ENCODE results near the gene WNT4.

- TF ChIP-seq POLR2A (IDR thresholded peaks at IDR 0.05) (no peak), CTCF (IDR thresholded peaks at IDR 0.05) (no peak), EP300 (IDR thresholded peaks at IDR 0.05) (no peak)
These were observed 33.4 kb upstream of the WNT4 start for GRCh38 chr1:22176258-22176657.

Measured in upper lobe of left lung (tissue), 4 donors.